ELR (cell line): ENCODE measurements around the gene THAP3.

Source experiments
- DNase-seq: peaks from one replicate; pipeline ENCODE4 v3.0.0-alpha.2; 2015; ENCODE audit warnings: low read depth

Gene THAP3

GRCh38 chr1:6624710-6625583 is at the start of gene THAP3:
Gene THAP3 (plus strand): TSS chr1:6624868. CDS start chr1:6625219, 351 bp downstream.
- peak; percentile 87 for DNase-seq

- no peak for DNase-seq
Observed at GRCh38 chr1:6577831-6578525, 46.7 kb upstream of the THAP3 start.

GRCh38 chr1:6578624-6579373 is 45.9 kb upstream of the THAP3 start:
- DNase-seq: no peak

GRCh38 chr1:6579374-6580118 is 45.1 kb upstream of the THAP3 start, which contains the start of gene ZBTB48:
Gene ZBTB48 (plus strand): TSS chr1:6579994. CDS start chr1:6580610, 616 bp downstream.
- peak; percentile 97 for DNase-seq

GRCh38 chr1:6580119-6580592 is 44.5 kb upstream of the THAP3 start:
- no peak for DNase-seq

GRCh38 chr1:6580593-6581409 is 43.9 kb upstream of the THAP3 start:
- DNase-seq: peak; percentile 22

GRCh38 chr1:6581561-6582305 is 42.9 kb upstream of the THAP3 start:
- DNase-seq: peak; percentile 12

GRCh38 chr1:6582370-6582769 is 42.3 kb upstream of the THAP3 start:
- no peak for DNase-seq

- DNase-seq: peak; percentile 29
Observed at GRCh38 chr1:6584126-6585080, 40.3 kb upstream of the THAP3 start.

- no peak for DNase-seq
Observed at GRCh38 chr1:6585081-6585722, 39.5 kb upstream of the THAP3 start.

GRCh38 chr1:6585841-6586240 is 38.8 kb upstream of the THAP3 start:
- DNase-seq: no peak

- no peak for DNase-seq
Observed at GRCh38 chr1:6586404-6586816, 38.3 kb upstream of the THAP3 start.

- peak; percentile 17 for DNase-seq
Observed at GRCh38 chr1:6587261-6588005, 37.2 kb upstream of the THAP3 start.

- no peak for DNase-seq
Observed at GRCh38 chr1:6588128-6588892, 36.4 kb upstream of the THAP3 start.

GRCh38 chr1:6588893-6589520 is 35.7 kb upstream of the THAP3 start:
- no peak for DNase-seq

GRCh38 chr1:6590046-6590445 is 34.6 kb upstream of the THAP3 start:
- no peak for DNase-seq
